GM12878 (cell line): ENCODE results near the gene SPAG16. TPM values are rescaled to one million over a fixed set of nuclear protein-coding genes. Genes with fewer than 3 reads are reported as not detected.
"Not testable (repeated sequence)": the region's sequence is repeated elsewhere in the genome, so short reads cannot be mapped to it uniquely, and the experiment has no call there.

Source experiments
- ATAC-seq: fragments of 200-7000 bp; cut with Tn5 transposase; 3 replicates; pipeline ENCODE4 v1.9.1; 2020; ENCODE audit warnings: mild to moderate bottlenecking, moderate library complexity
- BruUV-seq: library from RNA; stranded (reverse); fragments of 400-500 nt; replicated peaks from 2 replicates; lab custom pipeline; 2021; lab: Mats Ljungman, UMichigan
- CTCF ChIA-PET: fragments of 300-600 bp; sonication (Branson Sonifier 250); formaldehyde crosslinking; extraction: SDS; loops from one replicate; lab custom pipeline; 2021; ENCODE audit warnings: inconsistent platforms; lab: Yijun Ruan, JAX
- POLR2A ChIA-PET: fragments of 350-600 bp; formaldehyde crosslinking; extraction: SDS; loops from one replicate; lab custom pipeline; 2021; ENCODE audit warnings: inconsistent platforms; lab: Charles Lee
- RAD21 ChIA-PET: fragments of 300-600 bp; sonication (Branson Sonifier 250); formaldehyde crosslinking; loops from one replicate; lab custom pipeline; 2023; ENCODE audit warnings: antibody characterized with exemption; ENCODE audit not compliant: unreplicated experiment; lab: Charles Lee
- SMC1A ChIA-PET: fragments of 300-600 bp; sonication (Branson Sonifier 250); formaldehyde crosslinking; loops from one replicate; lab custom pipeline; 2023; ENCODE audit not compliant: unreplicated experiment, uncharacterized antibody; lab: Charles Lee
- DNase-seq: peaks from one replicate; pipeline ENCODE4 v3.0.0-alpha.2; 2011; ENCODE audit warnings: low read depth, low spot score
- FAIRE-seq: peaks from 3 replicates; lab custom pipeline; 2011; peaks lifted over from hg19 to GRCh38; lab: Jason Lieb, UNC
- H2AFZ ChIP-seq: 2 replicates; pipeline ENCODE4 v1.6.0; 2011; ENCODE audit warnings: low read depth, low read length, control low read depth; ENCODE audit not compliant: control insufficient read depth
- H3K27ac ChIP-seq: 2 replicates; pipeline ENCODE4 v1.5.1; 2011; ENCODE audit warnings: control low read depth; ENCODE audit not compliant: control insufficient read depth, insufficient read depth
- H3K27me3 ChIP-seq, 2 experiments: replicated peaks in 1 of 2; 2 replicates each; pipeline versions ENCODE4 v1.6.0 to v1.6.1; 2011; ENCODE audit warnings: low read length in 1 of 2; ENCODE audit not compliant: control insufficient read depth in 2 of 2, insufficient read depth in 2 of 2
- H3K36me3 ChIP-seq, 2 experiments: 2 replicates each; pipeline ENCODE4 v1.5.1; 2011; ENCODE audit warnings: low read length in 1 of 2; ENCODE audit not compliant: control insufficient read depth in 2 of 2, insufficient read depth in 2 of 2
- H3K4me1 ChIP-seq: 2 replicates; pipeline ENCODE4 v1.6.1; 2011; ENCODE audit warnings: mild to moderate bottlenecking, low read length, moderate library complexity, mixed read lengths; ENCODE audit not compliant: control insufficient read depth, insufficient read depth
- H3K4me2 ChIP-seq: 2 replicates; pipeline ENCODE4 v1.6.0; 2011; ENCODE audit warnings: control low read depth; ENCODE audit not compliant: control insufficient read depth, insufficient read depth
- H3K4me3 ChIP-seq: fragments of 200-600 bp; sonication (generic); 2 replicates; pipeline ENCODE4 v1.5.1; 2016
- H3K79me2 ChIP-seq: 2 replicates; pipeline ENCODE4 v1.6.0; 2011; ENCODE audit warnings: low read length; ENCODE audit not compliant: control insufficient read depth, insufficient read depth
- H3K9ac ChIP-seq: 2 replicates; pipeline ENCODE4 v1.8.0; 2011; ENCODE audit warnings: low read length, control low read depth, mixed read lengths; ENCODE audit not compliant: control insufficient read depth, insufficient read depth
- H3K9me3 ChIP-seq: replicated peaks from 3 replicates; pipeline ENCODE4 v1.5.1; 2011; ENCODE audit warnings: mild to moderate bottlenecking, low read length; ENCODE audit not compliant: control insufficient read depth, insufficient read depth
- H4K20me1 ChIP-seq: 2 replicates; pipeline ENCODE4 v1.6.0; 2011; ENCODE audit not compliant: control insufficient read depth, insufficient read depth
- CBX5 ChIP-seq: sonication (generic); IDR thresholded peaks from 2 replicates; pipeline ENCODE4 v1.6.1; 2016; ENCODE audit warnings: low read depth, moderate library complexity, mild to moderate bottlenecking, inconsistent platforms
- CTCF ChIP-seq, 3 experiments: IDR thresholded peaks in 2 of 3; conservative IDR thresholded peaks in 1 of 3; 2 replicates each; pipeline ENCODE4 v1.5.1; 2011; ENCODE audit warnings: low read depth in 3 of 3, low read length in 3 of 3, mild to moderate bottlenecking in 3 of 3, control low read depth in 2 of 3, moderate library complexity in 2 of 3, inconsistent platforms in 1 of 3, mixed read lengths in 1 of 3; ENCODE audit not compliant: control insufficient read depth in 2 of 3, insufficient read depth in 1 of 3; ENCODE audit errors: extremely low read depth in 1 of 3
- IKZF2 ChIP-seq, 2 experiments: fragments of 450-650 bp; IDR thresholded peaks; 2 replicates each; pipeline ENCODE4 v1.6.1; 2017; ENCODE audit warnings: mild to moderate bottlenecking in 2 of 2, moderate library complexity in 2 of 2
- KLF5 ChIP-seq: fragments of 450-650 bp; IDR thresholded peaks from 2 replicates; pipeline ENCODE4 v1.6.1; 2014; ENCODE audit warnings: mild to moderate bottlenecking; ENCODE audit not compliant: partially characterized antibody
- MEF2A ChIP-seq: IDR thresholded peaks from 2 replicates; pipeline ENCODE4 v1.6.1; 2011; ENCODE audit warnings: low read depth, mild to moderate bottlenecking, low read length, moderate library complexity; ENCODE audit not compliant: insufficient read depth
- RCOR1 ChIP-seq: conservative IDR thresholded peaks from 2 replicates; pipeline ENCODE4 v1.6.1; 2012; ENCODE audit warnings: low read depth, low read length, improper control_type of control experiment
- RUNX3 ChIP-seq: IDR thresholded peaks from 2 replicates; pipeline ENCODE4 v1.6.1; 2012; ENCODE audit warnings: low read length, inconsistent platforms
- SIN3A ChIP-seq: IDR thresholded peaks from 2 replicates; pipeline ENCODE4 v1.6.1; 2012; ENCODE audit warnings: low read depth, low read length, improper control_type of control experiment
- SMC3 ChIP-seq: IDR thresholded peaks from 2 replicates; pipeline ENCODE4 v1.6.1; 2011; ENCODE audit warnings: low read length, improper control_type of control experiment, borderline replicate concordance
- ZBTB40 ChIP-seq: fragments of 450-650 bp; IDR thresholded peaks from 2 replicates; pipeline ENCODE4 v1.6.1; 2016; ENCODE audit warnings: mild to moderate bottlenecking, moderate library complexity, borderline replicate concordance
- ZNF207 ChIP-seq: fragments of 450-650 bp; IDR thresholded peaks from 2 replicates; pipeline ENCODE4 v1.6.1; 2014; ENCODE audit warnings: antibody characterized with exemption, mild to moderate bottlenecking, borderline replicate concordance
- ZZZ3 ChIP-seq: IDR thresholded peaks from 2 replicates; pipeline ENCODE4 v1.6.1; 2011; ENCODE audit warnings: low read depth; ENCODE audit not compliant: control insufficient read depth, insufficient read length
- WGBS: methylation state at CpG from one replicate; pipeline ENCODE4 v1.1.6; 2016; ENCODE audit warnings: low lambda C conversion rate; ENCODE audit not compliant: insufficient replicate concordance, insufficient coverage; ENCODE audit errors: missing lambda C conversion rate; 5-methylcytosine and 5-hydroxymethylcytosine counted together
- in situ Hi-C: fragments of 300-500 bp; cut with MboI; formaldehyde crosslinking; loops from 9 replicates; pipeline ENCODE4 v1.14.3; 2018; ENCODE audit warnings: mixed read lengths
- intact Hi-C: fragments of 100-400 bp; cut with micrococcal nuclease; formaldehyde crosslinking; loops from one replicate; pipeline ENCODE4 v1.14.2; 2022; ENCODE audit not compliant: unreplicated experiment
- polyA plus RNA-seq, 11 experiments: library from polyadenylated mRNA; depleted of rRNA in 4 of 11; unstranded in 6 of 11; stranded (reverse) in 5 of 11; fragments of >200 nt; fragmentation: Nextera tagmentation in 4 of 11; fragmentation: Illumina TruSeq in 1 of 11; extraction: Ambion mirVana in 4 of 11; extraction: Trizol in 1 of 11; gene quantifications; 1 replicate in 1 of 11; 2 replicates in 10 of 11; pipeline versions ENCODE4 v1.2.1 to v1.2.3, GENCODE V29; 2011 to 2016; ENCODE audit warnings: inconsistent platforms in 2 of 11, missing spikeins in 2 of 11, low read depth in 1 of 11
- total RNA-seq, 4 experiments: library from RNA; depleted of rRNA in 3 of 4; stranded (reverse); fragments of >200 nt in 3 of 4; fragmentation: Illumina TruSeq in 1 of 4; extraction: Trizol in 1 of 4; gene quantifications; 2 replicates each; pipeline versions ENCODE4 v1.2.1 to v1.2.3, GENCODE V29; 2013 to 2021

The SPAG16 gene
- total and polyA plus RNA-seq, 10 of the 15 experiments (the other 5 are each of a cell fraction or from before 2014, with no cell fraction given) = 6.0 to 25.0 (median 15.2) TPM

GRCh38 chr2:214062279-214062678 is 778.0 kb downstream of the SPAG16 start:
- POLR2A ChIA-PET = interaction anchor here (0.6 kb wide), 1 partner anchor 10 kb away, joined by 5 read pairs; no protein-coding TSS in a partner anchor
- H3K4me3 ChIP-seq, H3K27me3 ChIP-seq, H3K27ac ChIP-seq, H3K4me2 ChIP-seq, SMC1A ChIA-PET, H3K79me2 ChIP-seq, H3K36me3 ChIP-seq, RAD21 ChIA-PET, intact Hi-C loops, H3K9me3 ChIP-seq, in situ Hi-C loops, H4K20me1 ChIP-seq, FAIRE-seq, H3K9ac ChIP-seq, H3K4me1 ChIP-seq, H2AFZ ChIP-seq, BruUV-seq, DNase-seq: not testable (repeated sequence)
- TF ChIP-seq RUNX3 = 0 out of 2 replicates have a peak, but pooled peaks have one; percentile 15
- ATAC-seq = peak; percentile 90
- 33% methylated on average over 2 of the region's 5 CpGs for WGBS
- CTCF ChIA-PET = interaction anchor here (0.6 kb wide), 1 partner anchor 693 kb away, joined by 3 read pairs; no protein-coding TSS in a partner anchor

- RAD21 ChIA-PET = no interaction called here
- no peak for DNase-seq
- SMC1A ChIA-PET = interaction anchor here (1.6 kb wide), 1 partner anchor 13 kb away, joined by 4 read pairs; no protein-coding TSS in a partner anchor
- no peaks in the 10 kb centered on the region for H3K27me3 ChIP-seq
- CTCF ChIA-PET = no interaction called here
- no peaks in the 10 kb centered on the region for H3K9me3 ChIP-seq
- TF ChIP-seq ZZZ3 (no peak), ZBTB40 (no peak), SIN3A (no peak), MEF2A (no peak), IKZF2 (IDR thresholded peaks at IDR 0.05) (no peak), SMC3 (no peak), ZNF207 (no peak), CTCF (IDR thresholded peaks at IDR 0.05 in 2 of 3, conservative IDR thresholded peaks at IDR 0.05 in 1 of 3; ENCODE audit: control insufficient read depth in 2 of 3, extremely low read depth in 1 of 3, insufficient read depth in 1 of 3, low read depth in 3 of 3, low read length in 3 of 3) (no peak), KLF5 (no peak), RCOR1 (no peak), CBX5 (no peak)
- no peak overlapping the region for H3K4me2 ChIP-seq
- no peak overlapping the region for H2AFZ ChIP-seq
- H3K36me3 ChIP-seq = no peaks in the 10 kb centered on the region
- POLR2A ChIA-PET = no interaction called here
- H4K20me1 ChIP-seq = no peaks in the 10 kb centered on the region
- in situ Hi-C loops = no loop called here
- H3K4me3 ChIP-seq = no peak overlapping the region
- BruUV-seq = no TSS peak
- no peak for ATAC-seq
- H3K27ac ChIP-seq = no peak overlapping the region
- 0% methylated on average over 2 of the region's 2 CpGs for WGBS
- H3K4me1 ChIP-seq = no peaks in the 10 kb centered on the region
- H3K79me2 ChIP-seq = no peaks in the 10 kb centered on the region
- intact Hi-C loops = no loop called here
- no peak for FAIRE-seq
- H3K9ac ChIP-seq = no peak overlapping the region
Measured at GRCh38 chr2:214064471-214064870, 780.2 kb downstream of the SPAG16 start.
